ENCODE data around the gene PCARE.

The PCARE gene

DNA sequence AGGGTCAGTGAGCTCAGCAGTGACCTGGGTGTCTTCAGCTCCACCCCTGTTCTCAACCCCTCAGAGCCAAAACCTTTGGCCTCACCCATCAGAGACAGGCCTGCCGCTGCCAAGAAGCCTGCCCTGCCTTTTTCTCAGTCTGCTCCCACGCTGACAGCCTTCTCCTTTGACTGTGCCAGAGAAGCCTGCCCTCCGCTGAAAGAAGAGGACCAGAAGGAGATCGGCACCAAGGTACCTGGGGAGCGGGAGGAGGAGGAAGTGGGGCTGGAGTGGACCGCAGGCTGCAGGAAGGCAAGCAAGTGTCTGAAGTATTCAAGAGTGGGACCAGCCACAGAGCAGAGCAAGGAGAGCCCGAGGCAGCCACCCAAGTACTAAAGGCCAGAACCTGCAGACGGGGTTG lies 60.0 kb downstream of the PCARE start:
- Histone ChIP-seq H3K9me3 (replicated peaks; ENCODE audit: insufficient read depth, low read length) (no peaks in the 10 kb centered on the region), H3K79me2 (ENCODE audit: low read length) (no peaks in the 10 kb centered on the region), H3K9me2 (replicated peaks; ENCODE audit: insufficient read depth, low read length) (no peaks in the 10 kb centered on the region), H3K36me3 (replicated peaks; ENCODE audit: insufficient read depth, low read length) (no peaks in the 10 kb centered on the region), H3K4me2 (ENCODE audit: low read depth, low read length) (no peak overlapping the region), H4K20me1 (ENCODE audit: insufficient read depth, low read length) (no peaks in the 10 kb centered on the region), H3K4me3 (ENCODE audit: low read length) (no peak overlapping the region), H3K9ac (ENCODE audit: low read length) (no peak overlapping the region), H3K27me3 (replicated peaks; ENCODE audit: insufficient read depth, low read length) (no peaks in the 10 kb centered on the region), H3K27ac (ENCODE audit: low read length) (no peak overlapping the region), H3F3A (ENCODE audit: insufficient read depth, low read length) (no peaks in the 10 kb centered on the region), H2AFZ (ENCODE audit: low read length) (no peak overlapping the region), H3K4me1 (ENCODE audit: low read length) (no peaks in the 10 kb centered on the region)
- no peak for DNase-seq
- TF ChIP-seq, protein P1, sequence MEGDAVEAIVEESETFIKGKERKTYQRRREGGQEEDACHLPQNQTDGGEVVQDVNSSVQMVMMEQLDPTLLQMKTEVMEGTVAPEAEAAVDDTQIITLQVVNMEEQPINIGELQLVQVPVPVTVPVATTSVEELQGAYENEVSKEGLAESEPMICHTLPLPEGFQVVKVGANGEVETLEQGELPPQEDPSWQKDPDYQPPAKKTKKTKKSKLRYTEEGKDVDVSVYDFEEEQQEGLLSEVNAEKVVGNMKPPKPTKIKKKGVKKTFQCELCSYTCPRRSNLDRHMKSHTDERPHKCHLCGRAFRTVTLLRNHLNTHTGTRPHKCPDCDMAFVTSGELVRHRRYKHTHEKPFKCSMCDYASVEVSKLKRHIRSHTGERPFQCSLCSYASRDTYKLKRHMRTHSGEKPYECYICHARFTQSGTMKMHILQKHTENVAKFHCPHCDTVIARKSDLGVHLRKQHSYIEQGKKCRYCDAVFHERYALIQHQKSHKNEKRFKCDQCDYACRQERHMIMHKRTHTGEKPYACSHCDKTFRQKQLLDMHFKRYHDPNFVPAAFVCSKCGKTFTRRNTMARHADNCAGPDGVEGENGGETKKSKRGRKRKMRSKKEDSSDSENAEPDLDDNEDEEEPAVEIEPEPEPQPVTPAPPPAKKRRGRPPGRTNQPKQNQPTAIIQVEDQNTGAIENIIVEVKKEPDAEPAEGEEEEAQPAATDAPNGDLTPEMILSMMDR (IDR thresholded peaks at IDR 0.05; ENCODE audit: low read length) = no peak
- no peak for TF ChIP-seq EZH2 (optimal IDR thresholded peaks at IDR 0.05; ENCODE audit: low read depth, low read length)
- no peak for TF ChIP-seq EZH2phosphoT487 (IDR thresholded peaks at IDR 0.05; ENCODE audit: low read length)

DNA sequence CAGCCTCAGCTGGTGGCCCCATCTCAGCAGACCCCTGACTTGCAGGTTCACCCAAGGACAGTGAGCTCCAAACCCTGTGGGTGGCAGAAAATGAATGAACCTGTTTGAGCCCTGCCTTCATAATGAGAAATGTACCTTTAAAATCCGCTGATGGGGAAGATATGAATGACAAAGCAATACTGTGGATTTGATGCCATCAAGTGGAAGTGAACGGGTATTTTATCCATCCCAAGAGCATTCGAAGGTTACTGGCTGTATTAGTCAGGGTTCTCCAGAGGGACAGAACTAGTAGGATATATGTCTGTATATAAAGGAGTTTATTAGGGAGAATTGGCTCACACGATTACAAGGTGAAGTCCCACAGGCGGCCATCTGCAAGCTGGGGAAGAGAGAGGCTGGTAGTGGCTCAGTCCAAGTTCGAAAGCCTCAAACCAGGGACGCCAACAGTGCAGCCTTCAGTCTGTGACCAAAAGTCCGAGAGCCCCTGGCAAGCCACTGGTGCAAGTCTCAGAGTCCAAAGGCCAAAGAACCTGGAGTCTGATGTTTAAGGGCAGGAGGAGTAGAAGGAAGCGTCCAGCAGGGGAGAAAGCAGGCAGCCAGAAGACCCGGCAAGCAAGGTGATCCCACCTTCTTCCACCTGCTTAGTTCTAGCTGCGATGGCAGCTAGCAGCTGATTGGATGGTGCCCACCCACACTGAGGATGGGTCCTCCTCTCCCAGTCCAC lies 61.1 kb downstream of the PCARE start:
- Histone ChIP-seq H3K27me3 (replicated peaks; ENCODE audit: insufficient read depth, low read length) (no peaks in the 10 kb centered on the region), H3K9me3 (replicated peaks; ENCODE audit: insufficient read depth, low read length) (no peaks in the 10 kb centered on the region), H3K36me3 (replicated peaks; ENCODE audit: insufficient read depth, low read length) (no peaks in the 10 kb centered on the region), H3K9me2 (replicated peaks; ENCODE audit: insufficient read depth, low read length) (no peaks in the 10 kb centered on the region), H3F3A (ENCODE audit: insufficient read depth, low read length) (no peaks in the 10 kb centered on the region), H4K20me1 (ENCODE audit: insufficient read depth, low read length) (no peaks in the 10 kb centered on the region), H3K4me1 (ENCODE audit: low read length) (no peaks in the 10 kb centered on the region), H3K9ac (ENCODE audit: low read length) (no peak overlapping the region), H3K27ac (ENCODE audit: low read length) (no peak overlapping the region), H2AFZ (ENCODE audit: low read length) (no peak overlapping the region), H3K79me2 (ENCODE audit: low read length) (no peaks in the 10 kb centered on the region), H3K4me2 (ENCODE audit: low read depth, low read length) (no peak overlapping the region), H3K4me3 (ENCODE audit: low read length) (no peak overlapping the region)
- no peak for DNase-seq
- TF ChIP-seq, protein P1 (IDR thresholded peaks at IDR 0.05; ENCODE audit: low read length) = no peak

- no peaks in the 10 kb centered on the region for H3K9me2 ChIP-seq (replicated peaks; ENCODE audit: insufficient read depth, low read length)
- no peaks in the 10 kb centered on the region for H3K36me3 ChIP-seq (replicated peaks; ENCODE audit: insufficient read depth, low read length)
- H3K27ac ChIP-seq (ENCODE audit: low read length) = no peak overlapping the region
- no peak for DNase-seq
- H3K9me3 ChIP-seq (replicated peaks; ENCODE audit: insufficient read depth, low read length) = no peaks in the 10 kb centered on the region
- H3K79me2 ChIP-seq (ENCODE audit: low read length) = no peaks in the 10 kb centered on the region
- H3K9ac ChIP-seq (ENCODE audit: low read length) = no peak overlapping the region
- no peaks in the 10 kb centered on the region for H3F3A ChIP-seq (ENCODE audit: insufficient read depth, low read length)
- H2AFZ ChIP-seq (ENCODE audit: low read length) = no peak overlapping the region
- no peaks in the 10 kb centered on the region for H4K20me1 ChIP-seq (ENCODE audit: insufficient read depth, low read length)
- TF ChIP-seq, protein P1 (IDR thresholded peaks at IDR 0.05; ENCODE audit: low read length) = no peak
- TF ChIP-seq EZH2phosphoT487 (IDR thresholded peaks at IDR 0.05; ENCODE audit: low read length) = no peak
- no peak for TF ChIP-seq EZH2 (optimal IDR thresholded peaks at IDR 0.05; ENCODE audit: low read depth, low read length)
- no peak overlapping the region for H3K4me3 ChIP-seq (ENCODE audit: low read length)
- no peaks in the 10 kb centered on the region for H3K4me1 ChIP-seq (ENCODE audit: low read length)
- no peaks in the 10 kb centered on the region for H3K27me3 ChIP-seq (replicated peaks; ENCODE audit: insufficient read depth, low read length)
- no peak overlapping the region for H3K4me2 ChIP-seq (ENCODE audit: low read depth, low read length)
Observed at GRCh38 chr2:29012211-29012681, 62.1 kb downstream of the PCARE start.
